Endometrial microvascular endothelial cells (primary cell): ENCODE results near the gene MYL3. TPM values are rescaled to one million over a fixed set of nuclear protein-coding genes. Genes with fewer than 3 reads are reported as not detected.
"Not testable (repeated sequence)": the region's sequence is repeated elsewhere in the genome, so short reads cannot be mapped to it uniquely, and the experiment has no call there.

ENCODE experiments used
- in situ Hi-C: cut with HindIII; loops from 2 replicates; pipeline ENCODE4 v1.10.0; 2017; ENCODE audit warnings: low sequenced_read_pairs, low pct_unique_long_range_greater_than_20kb; ENCODE audit errors: inconsistent ontology term
- total RNA-seq: library from RNA; depleted of rRNA; stranded (reverse); fragments of >200 nt; gene quantifications from one replicate; pipeline ENCODE4 v1.2.3, GENCODE V29; 2015; ENCODE audit errors: inconsistent ontology term

Gene MYL3
- total RNA-seq, 1 donor from 2014 or later: not detected

GRCh38 chr3:46844397-46844796, 18.8 kb downstream of the MYL3 start:
- in situ Hi-C loops: no loop called here

- in situ Hi-C loops: no loop called here
These were observed 19.7 kb downstream of the MYL3 start for GRCh38 chr3:46843508-46843907.

- in situ Hi-C loops: no loop called here
These were observed 22.8 kb downstream of the MYL3 start for GRCh38 chr3:46840491-46840890.

GRCh38 chr3:46838301-46838700, 24.9 kb downstream of the MYL3 start:
- in situ Hi-C loops: no loop called here

DNA sequence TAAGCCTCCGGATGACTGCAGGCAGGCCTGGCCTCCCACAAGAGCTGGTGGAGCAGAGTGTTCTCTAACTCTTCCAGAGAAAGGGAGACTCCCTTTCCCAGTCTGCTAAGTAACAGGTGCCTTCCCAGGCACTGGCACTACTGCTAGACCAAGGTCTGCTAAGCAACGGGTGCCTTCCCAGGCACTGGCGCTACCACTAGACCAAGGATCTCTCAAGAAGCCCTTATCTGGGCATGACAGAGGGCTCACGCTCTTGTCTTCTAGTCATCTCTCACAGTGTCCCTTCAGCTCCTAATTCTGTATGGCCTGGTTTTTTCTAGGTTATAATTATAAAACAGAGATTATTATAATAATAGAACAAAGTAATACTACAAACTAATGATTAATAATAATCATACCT, 27.8 kb downstream of the MYL3 start:
- in situ Hi-C loops: no loop called here

- in situ Hi-C loops: no loop called here
These were observed 28.2 kb downstream of the MYL3 start for GRCh38 chr3:46835054-46835453.

- in situ Hi-C loops: no loop called here
These were observed 29.6 kb downstream of the MYL3 start for GRCh38 chr3:46833346-46834300.

GRCh38 chr3:46831841-46832240, 31.4 kb downstream of the MYL3 start:
- in situ Hi-C loops: no loop called here

GRCh38 chr3:46831316-46831715, 31.9 kb downstream of the MYL3 start:
- in situ Hi-C loops: no loop called here

DNA sequence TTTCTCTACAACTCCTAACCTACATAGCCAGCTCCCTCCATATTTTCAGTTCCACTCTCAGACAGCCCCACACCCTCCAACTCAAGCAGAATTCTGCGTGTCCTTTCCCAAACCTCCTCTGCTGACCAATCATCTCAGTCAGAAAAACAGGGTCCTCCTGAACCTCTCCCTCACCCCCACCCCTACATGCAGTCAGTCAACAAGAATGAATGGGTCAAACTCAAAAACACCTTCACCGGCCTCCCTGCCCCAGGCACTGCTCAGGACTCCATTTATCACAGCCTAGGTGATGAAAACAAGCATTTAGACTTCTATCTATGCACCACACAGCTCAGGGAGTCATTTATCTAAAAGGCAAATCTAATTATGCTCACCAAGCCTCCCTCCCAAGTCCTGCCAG, 32.4 kb downstream of the MYL3 start:
- in situ Hi-C loops: no loop called here

DNA sequence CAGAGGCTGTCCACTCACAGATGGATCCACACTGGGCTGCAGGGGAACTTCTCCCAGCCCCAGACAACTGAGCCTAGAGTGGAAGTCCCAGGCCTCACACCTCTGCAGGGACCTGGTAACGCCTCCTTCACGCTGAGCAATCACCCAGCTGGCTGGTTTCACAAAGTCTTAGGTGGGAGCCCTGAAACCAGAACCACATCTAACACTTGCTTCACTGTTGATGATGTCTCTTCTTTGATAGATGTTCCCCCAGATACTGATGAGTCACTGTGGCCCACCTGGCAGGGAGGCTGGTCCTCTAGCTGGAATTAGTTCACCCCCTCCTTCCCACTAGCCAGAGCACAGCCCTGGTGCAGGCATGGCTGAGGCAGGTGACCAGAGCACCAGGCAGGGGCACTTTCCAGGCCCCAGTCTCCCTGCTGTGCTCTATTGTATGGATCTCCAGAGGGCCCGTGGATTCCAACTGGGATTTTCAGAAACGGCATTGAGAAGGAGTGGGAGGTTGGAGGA, 33.5 kb downstream of the MYL3 start:
- in situ Hi-C loops: no loop called here

- in situ Hi-C loops: no loop called here
These were observed 37.8 kb downstream of the MYL3 start for GRCh38 chr3:46825450-46825849.

DNA sequence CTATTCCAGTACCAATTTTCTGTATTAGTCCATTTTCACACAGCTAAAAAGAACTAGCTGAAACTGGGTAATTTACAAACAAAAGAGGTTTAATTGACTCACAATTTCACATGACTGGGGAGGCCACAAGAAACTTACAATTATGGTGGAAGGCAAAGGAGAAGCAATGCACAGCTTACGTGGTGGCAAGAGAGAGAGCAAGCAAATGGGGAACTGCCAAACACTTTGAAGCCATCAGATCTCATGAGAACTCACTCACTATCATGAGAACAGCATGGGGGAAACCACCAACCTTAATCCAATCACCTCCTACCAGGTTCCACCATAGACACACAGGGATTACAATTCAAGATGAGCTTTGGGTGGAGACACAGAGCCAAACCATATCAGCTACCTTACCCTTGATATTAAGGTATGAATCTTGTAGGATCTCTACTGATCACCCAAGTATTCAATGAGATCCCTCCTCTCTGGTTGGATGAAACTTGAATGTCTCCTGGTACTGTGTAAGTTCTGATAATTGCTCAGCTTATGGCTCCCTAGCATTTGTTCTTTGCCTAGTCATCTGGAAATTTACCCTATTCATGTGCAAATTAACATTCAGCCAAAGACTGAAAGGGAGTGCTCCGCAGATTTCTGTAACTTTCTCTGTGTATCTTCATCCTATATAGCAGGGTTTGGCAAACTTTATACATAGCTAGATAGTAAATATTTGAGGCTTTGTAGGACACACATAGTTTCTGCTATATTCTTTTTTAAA, 38.9 kb downstream of the MYL3 start:
- in situ Hi-C loops: no loop called here

DNA sequence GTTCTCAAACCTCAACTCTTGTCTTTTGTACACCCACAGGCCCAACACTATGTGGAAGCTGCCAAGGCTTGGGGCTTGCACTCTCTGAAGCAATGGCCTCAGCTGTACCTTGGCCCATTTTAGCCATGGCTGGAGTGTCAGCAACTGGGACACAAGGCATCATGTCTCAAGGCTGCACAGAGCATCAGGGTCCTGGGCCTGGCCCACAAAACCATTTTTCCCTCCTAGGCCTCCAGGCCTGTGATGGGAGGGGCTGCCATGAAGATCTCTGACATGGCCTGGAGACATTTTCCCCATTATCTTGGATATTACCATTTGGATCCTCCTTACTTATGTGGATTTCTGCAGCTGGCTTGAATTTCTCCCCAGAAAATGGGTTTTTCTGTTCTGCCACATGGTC, 39.9 kb downstream of the MYL3 start:
- in situ Hi-C loops: not testable (repeated sequence)

GRCh38 chr3:46821553-46821952, 41.7 kb downstream of the MYL3 start:
- in situ Hi-C loops: no loop called here

DNA sequence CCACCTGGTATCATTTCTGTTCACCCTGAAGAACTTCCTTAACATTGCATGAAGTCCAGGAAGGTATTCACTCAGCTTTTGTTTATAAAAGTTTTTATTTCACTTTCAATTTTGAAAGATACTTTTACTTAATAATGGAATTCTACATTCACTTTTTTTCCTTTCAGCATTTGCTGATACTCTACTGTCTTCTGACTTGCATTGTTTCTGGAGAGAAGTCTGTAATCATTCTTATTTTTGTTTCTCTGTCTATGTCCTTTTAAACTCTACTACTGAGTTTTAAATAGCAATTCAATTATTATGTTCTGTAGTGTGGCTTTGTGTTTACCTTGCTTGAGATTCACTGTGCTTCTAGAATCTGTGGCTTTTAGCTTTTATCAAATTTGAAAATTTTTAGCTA, 42.4 kb downstream of the MYL3 start:
- in situ Hi-C loops: no loop called here

- in situ Hi-C loops: no loop called here
These were observed 50.9 kb downstream of the MYL3 start for GRCh38 chr3:46812237-46812791.

DNA sequence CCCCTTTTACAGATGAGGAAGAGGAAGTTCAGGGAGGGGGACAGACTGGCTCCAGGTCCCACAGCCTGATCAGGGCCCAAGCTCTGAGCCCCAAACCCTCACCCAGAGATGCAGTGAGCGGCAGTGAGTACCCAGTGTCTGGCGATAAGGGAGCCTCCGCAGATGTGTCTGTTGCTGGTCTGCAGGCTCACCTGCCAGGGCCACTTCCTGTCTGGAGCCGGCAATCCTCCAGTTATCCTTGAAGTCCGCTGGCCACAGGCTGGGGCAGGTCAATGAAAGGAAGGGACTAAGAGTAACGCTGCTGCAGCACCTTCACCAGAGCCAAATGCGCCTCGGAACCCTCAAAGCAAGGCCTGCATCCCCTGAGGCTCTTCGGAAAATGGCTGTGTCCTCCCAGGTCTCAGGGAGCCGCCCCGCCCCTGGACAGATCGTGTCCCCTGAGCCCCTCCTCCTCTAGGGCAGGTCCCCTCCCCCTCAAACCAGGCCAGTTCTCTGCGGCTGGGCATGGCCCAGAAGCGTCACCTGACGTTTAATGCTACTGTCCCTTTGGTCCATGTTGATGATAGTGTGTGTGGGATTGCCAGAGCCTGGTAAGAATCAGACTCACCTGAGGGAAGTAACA, 51.5 kb downstream of the MYL3 start:
- in situ Hi-C loops: no loop called here

- in situ Hi-C loops: not testable (repeated sequence)
These were observed 54.5 kb downstream of the MYL3 start for GRCh38 chr3:46808766-46809165.
